Keratinocyte (primary cell): ENCODE data around the gene TLN1. TPM values are rescaled to one million over a fixed set of nuclear protein-coding genes. Genes with fewer than 3 reads are reported as not detected.

Experiments used
- DNase-seq: peaks from one replicate; pipeline ENCODE4 v3.0.0-alpha.2; 2011; ENCODE audit warnings: low read depth, missing footprints, low spot score
- FAIRE-seq: peaks from 2 replicates; lab custom pipeline; 2011; peaks lifted over from hg19 to GRCh38; lab: Jason Lieb, UNC
- H2AFZ ChIP-seq: 2 replicates; pipeline ENCODE4 v1.6.0; 2012; ENCODE audit warnings: low read length, control low read depth, inconsistent platforms; ENCODE audit not compliant: control insufficient read depth
- H3K27ac ChIP-seq: 2 replicates; pipeline ENCODE4 v1.5.1; 2011; ENCODE audit warnings: low read length; ENCODE audit not compliant: control insufficient read depth, insufficient read depth
- H3K27me3 ChIP-seq: 3 replicates; pipeline ENCODE4 v1.6.0; 2011; ENCODE audit warnings: low read length; ENCODE audit not compliant: control insufficient read depth, insufficient read depth; ENCODE audit errors: extremely low read depth
- H3K36me3 ChIP-seq, 2 experiments: 2 replicates in 1 of 2; 3 replicates in 1 of 2; pipeline ENCODE4 v1.5.1; 2011; ENCODE audit warnings: low read length in 2 of 2, mild to moderate bottlenecking in 1 of 2; ENCODE audit not compliant: control insufficient read depth in 2 of 2, insufficient read depth in 2 of 2; ENCODE audit errors: extremely low read depth in 1 of 2
- H3K4me1 ChIP-seq: 3 replicates; pipeline ENCODE4 v1.5.1; 2011; ENCODE audit warnings: low read length; ENCODE audit not compliant: control insufficient read depth, insufficient read depth; ENCODE audit errors: extremely low read depth
- H3K4me2 ChIP-seq: 3 replicates; pipeline ENCODE4 v1.6.0; 2011; ENCODE audit warnings: low read depth, low read length; ENCODE audit not compliant: control insufficient read depth, insufficient read depth; ENCODE audit errors: extremely low read depth
- H3K4me3 ChIP-seq, 3 experiments: fragments of 200-600 bp in 1 of 3; sonication (generic) in 1 of 3; 2 replicates in 2 of 3; 3 replicates in 1 of 3; pipeline ENCODE4 v1.5.1; 2011 to 2016; ENCODE audit warnings: low read length in 3 of 3, mild to moderate bottlenecking in 3 of 3, control low read depth in 2 of 3, inconsistent platforms in 1 of 3, low read depth in 1 of 3, mixed read lengths in 1 of 3, mixed run types in 1 of 3, moderate library complexity in 1 of 3; ENCODE audit not compliant: control insufficient read depth in 2 of 3, insufficient read depth in 2 of 3; ENCODE audit errors: extremely low read depth in 1 of 3
- H3K79me2 ChIP-seq: 2 replicates; pipeline ENCODE4 v1.6.0; 2012; ENCODE audit warnings: low read length; ENCODE audit not compliant: control insufficient read depth, insufficient read depth
- H3K9ac ChIP-seq: 3 replicates; pipeline ENCODE4 v1.6.0; 2011; ENCODE audit warnings: low read length; ENCODE audit not compliant: control insufficient read depth, insufficient read depth; ENCODE audit errors: extremely low read depth
- H3K9me1 ChIP-seq: 3 replicates; pipeline ENCODE4 v1.6.0; 2011; ENCODE audit warnings: low read length; ENCODE audit not compliant: control insufficient read depth, insufficient read depth; ENCODE audit errors: extremely low read depth
- H3K9me3 ChIP-seq: 2 replicates; pipeline ENCODE4 v1.5.1; 2012; ENCODE audit warnings: low read depth, low read length; ENCODE audit not compliant: control insufficient read depth
- H4K20me1 ChIP-seq: 3 replicates; pipeline ENCODE4 v1.6.0; 2011; ENCODE audit warnings: low read length; ENCODE audit not compliant: control insufficient read depth, insufficient read depth; ENCODE audit errors: extremely low read depth
- EZH2 ChIP-seq: IDR thresholded peaks from one replicate; pipeline ENCODE4 v1.6.1; 2012; ENCODE audit warnings: inconsistent platforms, mild to moderate bottlenecking, low read length, moderate library complexity
- dilution Hi-C: fragments of 300-500 bp; cut with MboI; formaldehyde crosslinking; loops from one replicate; pipeline ENCODE4 v1.7.0; 2020; ENCODE audit warnings: low sequenced_read_pairs; ENCODE audit not compliant: extremely low pct_ligation_motif_present
- polyA plus RNA-seq, 5 experiments: library from polyadenylated mRNA; depleted of rRNA in 3 of 5; stranded (reverse) in 3 of 5; stranded (forward) in 1 of 5; unstranded in 1 of 5; fragments of >200 nt; gene quantifications; 1 replicate in 1 of 5; 2 replicates in 3 of 5; 3 replicates in 1 of 5; pipeline versions ENCODE4 v1.2.1 to v1.2.3, GENCODE V29; 2011 to 2012; ENCODE audit warnings: missing spikeins in 2 of 5, low read depth in 1 of 5, low replicate concordance in 1 of 5
- TF ChIP-seq, protein P1 (sequence below), 3 experiments: IDR thresholded peaks in 1 of 3; conservative IDR thresholded peaks in 1 of 3; optimal IDR thresholded peaks in 1 of 3; 2 replicates in 2 of 3; 3 replicates in 1 of 3; pipeline versions ENCODE3 to v1.5.1; 2011; ENCODE audit warnings: low read length in 3 of 3, mild to moderate bottlenecking in 3 of 3, moderate library complexity in 2 of 3, control low read depth in 1 of 3, inconsistent platforms in 1 of 3; ENCODE audit not compliant: insufficient read depth in 2 of 3; ENCODE audit errors: extremely low read depth in 1 of 3

TLN1 gene
- polyA plus RNA-seq, 1 donor (not counting 4 experiments of a cell fraction or from before 2014, with no cell fraction given) = 53.0 TPM

DNA sequence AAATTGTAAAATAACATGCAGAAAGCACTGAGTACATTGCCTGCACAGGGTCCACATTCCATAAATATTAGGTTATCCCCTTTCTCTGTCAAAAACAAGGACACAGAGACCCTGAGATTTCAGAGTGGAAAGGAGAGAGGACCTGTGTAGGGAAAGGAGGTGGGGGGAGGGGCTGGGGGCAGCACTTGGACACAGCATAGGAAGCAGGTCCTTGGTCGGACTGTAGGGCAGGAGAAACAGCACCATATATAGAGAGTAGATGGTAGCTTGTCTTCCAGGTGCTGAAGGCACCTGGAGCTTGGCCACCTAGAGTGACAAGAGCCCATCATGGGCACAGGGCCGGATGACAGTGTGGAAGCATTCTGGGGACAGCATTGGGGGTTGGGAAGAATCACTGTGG is 44.7 kb downstream of the TLN1 start:
- H4K20me1 ChIP-seq = no peaks in the 10 kb centered on the region
- no peak for DNase-seq
- no peak overlapping the region for H3K27ac ChIP-seq
- TF ChIP-seq, protein P1, sequence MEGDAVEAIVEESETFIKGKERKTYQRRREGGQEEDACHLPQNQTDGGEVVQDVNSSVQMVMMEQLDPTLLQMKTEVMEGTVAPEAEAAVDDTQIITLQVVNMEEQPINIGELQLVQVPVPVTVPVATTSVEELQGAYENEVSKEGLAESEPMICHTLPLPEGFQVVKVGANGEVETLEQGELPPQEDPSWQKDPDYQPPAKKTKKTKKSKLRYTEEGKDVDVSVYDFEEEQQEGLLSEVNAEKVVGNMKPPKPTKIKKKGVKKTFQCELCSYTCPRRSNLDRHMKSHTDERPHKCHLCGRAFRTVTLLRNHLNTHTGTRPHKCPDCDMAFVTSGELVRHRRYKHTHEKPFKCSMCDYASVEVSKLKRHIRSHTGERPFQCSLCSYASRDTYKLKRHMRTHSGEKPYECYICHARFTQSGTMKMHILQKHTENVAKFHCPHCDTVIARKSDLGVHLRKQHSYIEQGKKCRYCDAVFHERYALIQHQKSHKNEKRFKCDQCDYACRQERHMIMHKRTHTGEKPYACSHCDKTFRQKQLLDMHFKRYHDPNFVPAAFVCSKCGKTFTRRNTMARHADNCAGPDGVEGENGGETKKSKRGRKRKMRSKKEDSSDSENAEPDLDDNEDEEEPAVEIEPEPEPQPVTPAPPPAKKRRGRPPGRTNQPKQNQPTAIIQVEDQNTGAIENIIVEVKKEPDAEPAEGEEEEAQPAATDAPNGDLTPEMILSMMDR (optimal IDR thresholded peaks at IDR 0.05 in 1 of 3, IDR thresholded peaks at IDR 0.05 in 1 of 3, conservative IDR thresholded peaks at IDR 0.05 in 1 of 3; ENCODE audit: extremely low read depth in 1 of 3, insufficient read depth in 2 of 3, low read length in 3 of 3) = no peak
- TF ChIP-seq EZH2 = no peak
- H3K9ac ChIP-seq = no peak overlapping the region
- H3K9me1 ChIP-seq = no peaks in the 10 kb centered on the region
- no peaks in the 10 kb centered on the region for H3K79me2 ChIP-seq
- peaks cover 4 to 6% of the 10 kb centered on the region in 2 experiments for H3K36me3 ChIP-seq
- H3K4me2 ChIP-seq = no peak overlapping the region
- H3K27me3 ChIP-seq = no peaks in the 10 kb centered on the region
- dilution Hi-C loops = no loop called here
- peaks cover 16% of the 10 kb centered on the region for H3K4me1 ChIP-seq
- H2AFZ ChIP-seq = no peak overlapping the region
- no peaks in the 10 kb centered on the region for H3K9me3 ChIP-seq
- no peak for FAIRE-seq
- H3K4me3 ChIP-seq = no peak overlapping the region

DNA sequence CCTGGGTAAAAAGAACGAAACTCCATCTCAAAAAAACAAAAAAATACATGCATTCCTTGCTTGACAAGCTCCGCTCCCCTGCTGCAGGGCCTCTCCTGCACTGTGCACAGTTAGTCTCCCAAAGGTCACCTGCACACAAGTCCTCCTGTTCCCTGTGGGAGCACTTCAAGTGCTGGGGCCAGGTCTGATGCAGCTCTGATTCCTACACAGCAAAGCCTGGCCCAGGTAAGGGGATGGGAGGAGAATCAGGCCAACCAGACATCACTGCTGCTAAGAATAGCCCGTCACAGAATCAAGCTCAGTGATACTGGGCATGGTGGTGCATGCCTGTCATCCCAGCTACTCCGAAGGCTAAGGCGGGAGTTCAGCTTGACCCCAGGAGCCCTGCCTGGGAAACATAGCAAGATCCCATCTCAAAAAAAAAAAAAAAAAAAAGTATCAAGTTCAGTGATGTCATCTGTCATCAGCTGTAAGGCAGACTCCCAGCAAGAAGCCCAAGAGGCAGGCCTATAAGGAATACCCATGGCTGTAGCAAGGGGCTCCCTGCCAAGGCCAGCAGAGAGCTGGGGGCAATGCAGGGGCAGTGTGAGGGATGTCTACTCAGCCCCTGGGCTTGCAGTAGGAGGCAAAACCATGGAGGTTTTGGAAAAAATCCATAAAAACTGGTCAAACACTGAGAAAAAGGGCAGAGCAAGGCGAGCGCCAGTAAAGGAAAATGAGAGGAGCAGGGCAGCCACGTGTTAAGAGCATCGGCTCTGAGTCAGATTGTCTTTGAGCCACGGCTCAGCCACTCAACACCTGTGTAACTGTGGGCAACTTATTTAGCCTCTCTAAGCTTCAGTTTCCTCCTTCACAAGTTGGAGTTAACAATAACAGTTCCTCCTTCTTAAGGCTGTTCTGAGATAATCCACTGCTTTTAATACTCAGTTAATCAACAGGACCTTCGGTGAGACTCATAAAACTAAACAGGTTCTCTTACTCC is 45.5 kb downstream of the TLN1 start:
- FAIRE-seq (no peak), DNase-seq (no peak)
- TF ChIP-seq EZH2 = no peak
- TF ChIP-seq, protein P1 (optimal IDR thresholded peaks at IDR 0.05 in 1 of 3, IDR thresholded peaks at IDR 0.05 in 1 of 3, conservative IDR thresholded peaks at IDR 0.05 in 1 of 3; ENCODE audit: extremely low read depth in 1 of 3, insufficient read depth in 2 of 3, low read length in 3 of 3) = no peak
- no peak overlapping the region for H3K27ac ChIP-seq
- dilution Hi-C loops = no loop called here
- no peaks in the 10 kb centered on the region for H3K9me1 ChIP-seq
- H3K4me2 ChIP-seq = no peak overlapping the region
- no peaks in the 10 kb centered on the region for H3K79me2 ChIP-seq
- H3K9me3 ChIP-seq = no peaks in the 10 kb centered on the region
- no peak overlapping the region for H2AFZ ChIP-seq
- H3K9ac ChIP-seq = no peak overlapping the region
- no peaks in the 10 kb centered on the region for H4K20me1 ChIP-seq
- peaks cover 16% of the 10 kb centered on the region for H3K4me1 ChIP-seq
- no peak overlapping the region for H3K4me3 ChIP-seq
- peaks cover 4 to 6% of the 10 kb centered on the region in 2 experiments for H3K36me3 ChIP-seq
- H3K27me3 ChIP-seq = no peaks in the 10 kb centered on the region
